Progenitor cell of endocrine pancreas (in vitro differentiated cells): Measurements from ENCODE around the gene ZBTB20. TPM values are rescaled to one million over a fixed set of nuclear protein-coding genes. Genes with fewer than 3 reads are reported as not detected.

Experiments used
- DNase-seq: peaks from one replicate; pipeline ENCODE4 v3.0.0; 2021; ENCODE audit warnings: low spot score; ENCODE audit not compliant: unreplicated experiment
- H3K27ac Mint-ChIP-seq: 2 replicates; pipeline ENCODE4 v1.8.0; 2021; ENCODE audit warnings: mild to moderate bottlenecking, moderate library complexity, mixed read lengths
- H3K27me3 Mint-ChIP-seq: 2 replicates; pipeline ENCODE4 v1.8.0; 2021; ENCODE audit warnings: mixed read lengths
- H3K36me3 Mint-ChIP-seq: 2 replicates; pipeline ENCODE4 v1.8.0; 2022; ENCODE audit warnings: mixed read lengths; ENCODE audit not compliant: insufficient read depth
- H3K4me1 Mint-ChIP-seq: 2 replicates; pipeline ENCODE4 v1.8.0; 2021; ENCODE audit warnings: low read depth, mixed read lengths
- H3K4me3 Mint-ChIP-seq: 2 replicates; pipeline ENCODE4 v1.8.0; 2021; ENCODE audit warnings: low read depth, mild to moderate bottlenecking, moderate library complexity, mixed read lengths
- H3K9me3 Mint-ChIP-seq: 2 replicates; pipeline ENCODE4 v1.8.0; 2021; ENCODE audit warnings: low read depth, mixed read lengths
- CTCF ChIP-seq: fragments of 200-600 bp; sonication (generic); IDR thresholded peaks from one replicate; pipeline ENCODE4 v1.5.0; 2021; ENCODE audit warnings: antibody characterized with exemption, mild to moderate bottlenecking; ENCODE audit not compliant: unreplicated experiment
- total RNA-seq: library from RNA; stranded (reverse); gene quantifications from 2 replicates; pipeline ENCODE4 v1.2.1, GENCODE V29; 2021

Gene ZBTB20
- total RNA-seq, 1 donor from 2014 or later: 27.3 TPM

- H3K36me3 Mint-ChIP-seq: peaks cover 7% of the 10 kb centered on the region
- H3K27me3 Mint-ChIP-seq: no peaks in the 10 kb centered on the region
- H3K27ac Mint-ChIP-seq: no peak overlapping the region
- H3K4me3 Mint-ChIP-seq: no peak overlapping the region
- peaks cover 2% of the 10 kb centered on the region for H3K4me1 Mint-ChIP-seq
- TF ChIP-seq CTCF: peak; percentile 93
- peak; percentile 53 for DNase-seq
- H3K9me3 Mint-ChIP-seq: no peaks in the 10 kb centered on the region
Measured at GRCh38 chr3:114383875-114384557, 763.1 kb downstream of the ZBTB20 start.

- no peak for DNase-seq
Measured at GRCh38 chr3:114380233-114380651, 766.8 kb downstream of the ZBTB20 start.

GRCh38 chr3:114379266-114379665 lies 767.8 kb downstream of the ZBTB20 start:
- H3K4me1 Mint-ChIP-seq: peaks cover 2% of the 10 kb centered on the region
- H3K27me3 Mint-ChIP-seq: no peaks in the 10 kb centered on the region
- no peak for DNase-seq
- TF ChIP-seq CTCF: no peak
- no peak overlapping the region for H3K27ac Mint-ChIP-seq
- no peaks in the 10 kb centered on the region for H3K9me3 Mint-ChIP-seq
- H3K36me3 Mint-ChIP-seq: peaks cover 9% of the 10 kb centered on the region
- H3K4me3 Mint-ChIP-seq: no peak overlapping the region

More at GRCh38 chr3:114380233-114380651, 766.8 kb downstream of the ZBTB20 start:
- TF ChIP-seq CTCF: no peak
- no peaks in the 10 kb centered on the region for H3K9me3 Mint-ChIP-seq
- peaks cover 9% of the 10 kb centered on the region for H3K36me3 Mint-ChIP-seq
- H3K27ac Mint-ChIP-seq: no peak overlapping the region
- no peaks in the 10 kb centered on the region for H3K27me3 Mint-ChIP-seq
- no peak overlapping the region for H3K4me3 Mint-ChIP-seq
- peaks cover 2% of the 10 kb centered on the region for H3K4me1 Mint-ChIP-seq

- peaks cover 9% of the 10 kb centered on the region for H3K36me3 Mint-ChIP-seq
- H3K27me3 Mint-ChIP-seq: no peaks in the 10 kb centered on the region
- H3K4me1 Mint-ChIP-seq: no peaks in the 10 kb centered on the region
- no peak for TF ChIP-seq CTCF
- no peaks in the 10 kb centered on the region for H3K9me3 Mint-ChIP-seq
- H3K27ac Mint-ChIP-seq: no peak overlapping the region
- H3K4me3 Mint-ChIP-seq: no peak overlapping the region
- DNase-seq: no peak
Measured at GRCh38 chr3:114378760-114379159, 768.3 kb downstream of the ZBTB20 start.

GRCh38 chr3:114377426-114377825 lies 769.7 kb downstream of the ZBTB20 start:
- peaks cover 9% of the 10 kb centered on the region for H3K36me3 Mint-ChIP-seq
- H3K4me3 Mint-ChIP-seq: no peak overlapping the region
- TF ChIP-seq CTCF: no peak
- no peaks in the 10 kb centered on the region for H3K9me3 Mint-ChIP-seq
- H3K27me3 Mint-ChIP-seq: no peaks in the 10 kb centered on the region
- no peaks in the 10 kb centered on the region for H3K4me1 Mint-ChIP-seq
- DNase-seq: no peak
- H3K27ac Mint-ChIP-seq: no peak overlapping the region
